Fibroblast of peridontal ligament (primary cell): ENCODE data around the gene PFKFB1.
A peak's percentile ranks its signal among the peaks of the same experiment; 100 is the strongest.

Source experiments
- DNase-seq: peaks from one replicate; pipeline ENCODE4 v3.0.0-alpha.2; 2010; ENCODE audit errors: extremely low read depth

Gene PFKFB1

DNA sequence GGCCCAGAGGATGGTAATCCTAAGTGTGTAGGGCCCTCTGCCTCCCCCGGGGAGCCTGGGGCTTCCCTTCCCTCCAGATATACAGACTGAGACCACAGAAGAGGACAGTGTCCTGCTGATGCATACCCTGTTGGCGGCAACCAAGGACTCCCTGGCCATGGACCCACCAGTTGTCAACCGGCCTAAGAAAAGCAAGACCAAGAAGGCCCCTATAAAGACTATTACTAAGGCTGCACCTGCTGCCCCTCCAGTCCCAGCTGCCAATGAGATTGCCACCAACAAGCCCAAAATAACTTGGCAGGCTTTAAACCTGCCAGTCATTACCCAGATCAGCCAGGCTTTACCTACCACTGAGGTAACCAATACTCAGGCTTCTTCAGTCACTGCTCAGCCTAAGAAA, 71.4 kb downstream of the PFKFB1 start:
- no peak for DNase-seq

DNA sequence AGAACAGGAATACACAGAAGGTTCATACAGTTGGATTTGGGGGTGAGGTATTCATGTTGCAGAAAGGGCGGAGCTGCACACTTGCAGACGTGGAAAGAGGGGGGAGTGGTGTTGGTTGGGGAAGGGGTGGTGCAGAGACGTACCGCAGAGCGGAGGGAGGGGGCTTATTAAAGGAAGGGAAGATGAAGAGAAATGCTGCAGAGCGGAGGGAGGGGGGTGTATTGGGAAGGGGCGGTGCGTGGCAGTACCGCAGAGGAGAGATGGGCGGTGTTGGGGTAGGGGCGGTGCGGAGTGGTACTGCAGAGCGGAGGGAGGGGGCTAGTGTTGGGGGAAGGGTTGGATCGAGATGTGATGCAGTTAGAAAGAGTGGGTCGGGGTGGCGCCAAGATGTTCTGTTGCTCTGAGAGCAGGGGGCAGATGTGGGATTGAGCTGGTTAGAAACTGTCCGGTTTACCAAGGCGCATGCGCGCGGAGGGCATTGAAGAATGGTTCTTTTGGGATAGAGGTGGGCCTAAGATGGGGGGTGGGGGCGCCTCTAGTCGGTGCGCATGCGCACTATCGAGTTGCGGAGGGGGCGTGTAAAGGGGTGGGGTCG, 72.5 kb downstream of the PFKFB1 start:
- DNase-seq, result peak; percentile 79

DNA sequence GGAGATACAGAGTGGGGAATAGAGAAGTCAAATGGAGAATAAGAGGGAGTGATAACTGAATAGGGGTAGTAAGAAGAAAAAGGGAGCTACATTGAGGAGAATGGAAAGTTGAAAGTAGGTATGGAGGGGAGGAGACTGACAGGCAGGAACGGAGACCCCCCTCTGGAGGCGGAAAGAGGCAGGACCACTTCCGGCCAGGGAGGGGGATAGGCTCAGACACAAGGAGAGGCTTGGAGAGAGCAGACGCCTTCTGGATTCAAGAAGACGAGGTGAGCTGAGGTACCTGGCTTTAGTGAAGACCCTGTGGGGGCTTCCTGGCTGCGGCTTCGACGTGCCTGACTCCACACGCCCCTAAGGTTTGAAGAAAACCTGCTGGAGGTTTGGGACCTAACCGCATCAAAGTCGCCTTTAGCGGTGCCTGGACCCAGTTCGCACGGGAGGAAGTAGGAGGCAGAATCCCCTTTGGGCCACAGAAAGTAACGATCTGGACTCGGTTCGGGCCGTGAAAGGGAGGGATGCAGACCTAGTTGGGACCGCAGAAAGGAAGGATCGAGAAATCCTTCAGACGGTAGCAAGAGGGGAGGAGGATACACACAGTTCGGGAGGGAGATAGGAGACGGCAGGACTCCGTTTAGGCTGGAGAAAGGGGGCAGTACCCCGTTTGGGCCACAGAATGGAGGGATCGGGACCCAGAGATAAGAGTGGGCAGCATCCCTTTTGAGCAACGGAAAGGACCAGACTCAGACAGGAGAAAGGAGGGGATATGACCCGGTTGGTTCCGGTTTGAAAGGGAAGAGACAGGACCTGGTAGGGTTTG, 73.2 kb downstream of the PFKFB1 start, which contains the start of gene TRO:
Gene TRO, plus strand, starts transcription at position 215 of the 817 bp plus-strand sequence. CDS start 1,423 bp downstream, outside the sequence.
- peak; percentile 18 for DNase-seq

DNA sequence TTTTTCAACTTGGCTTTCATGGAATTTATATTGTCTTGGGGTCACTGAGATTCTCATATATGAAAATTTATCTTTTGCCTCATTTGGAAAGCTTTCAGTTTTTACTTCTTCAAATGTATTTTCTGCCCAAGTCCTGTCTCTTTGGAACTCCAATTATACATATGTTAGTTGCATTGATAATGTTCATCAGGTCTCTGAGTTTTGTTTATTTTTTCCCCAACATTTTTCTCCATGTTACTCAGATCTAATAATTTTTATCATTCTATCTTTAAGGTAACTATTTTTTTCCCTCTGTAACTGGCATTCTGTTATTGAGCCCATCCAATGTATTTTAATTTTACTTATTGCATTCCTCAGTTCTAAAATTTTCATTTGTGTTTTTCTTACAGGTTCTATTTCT, 84.0 kb downstream of the PFKFB1 start:
- DNase-seq, result no peak

DNA sequence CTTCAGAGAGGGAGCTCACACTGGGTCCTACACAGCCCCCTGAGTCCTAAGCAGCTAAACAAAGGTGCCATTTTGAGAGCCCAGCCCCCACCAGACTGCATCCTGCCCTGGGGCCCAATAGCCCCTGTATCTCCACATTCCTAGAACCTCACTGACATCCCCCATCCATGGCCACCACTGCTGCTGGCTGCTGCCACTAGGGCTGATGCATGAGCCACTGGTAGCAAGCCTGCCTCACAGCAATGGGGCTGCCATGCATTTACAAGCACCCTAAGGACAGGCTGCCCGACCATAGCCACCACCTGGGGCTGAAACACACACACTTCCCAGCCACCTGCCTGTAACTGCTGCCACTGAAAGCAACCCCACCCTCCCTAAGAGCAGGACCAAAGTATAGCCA, 99.8 kb downstream of the PFKFB1 start:
- DNase-seq, result no peak

DNA sequence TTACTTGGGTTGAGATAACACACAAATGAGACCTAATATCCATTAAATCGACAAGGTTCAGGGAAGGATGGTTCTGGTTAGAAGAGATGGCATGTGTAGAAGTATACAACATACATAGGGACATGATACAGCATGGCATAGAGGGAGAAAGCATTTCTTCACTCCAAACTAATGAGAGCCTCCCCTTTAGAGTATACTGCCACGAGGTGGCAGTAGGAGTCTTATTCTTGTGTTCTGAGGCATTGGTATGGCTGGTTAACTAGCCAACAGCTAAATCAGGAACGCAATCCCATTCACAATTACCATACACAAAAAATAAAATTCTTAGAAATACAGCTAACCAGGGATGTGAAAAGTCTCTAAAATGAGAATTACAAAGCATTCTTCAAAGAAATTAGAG, 102.4 kb downstream of the PFKFB1 start:
- peak; percentile 46 for DNase-seq

DNA sequence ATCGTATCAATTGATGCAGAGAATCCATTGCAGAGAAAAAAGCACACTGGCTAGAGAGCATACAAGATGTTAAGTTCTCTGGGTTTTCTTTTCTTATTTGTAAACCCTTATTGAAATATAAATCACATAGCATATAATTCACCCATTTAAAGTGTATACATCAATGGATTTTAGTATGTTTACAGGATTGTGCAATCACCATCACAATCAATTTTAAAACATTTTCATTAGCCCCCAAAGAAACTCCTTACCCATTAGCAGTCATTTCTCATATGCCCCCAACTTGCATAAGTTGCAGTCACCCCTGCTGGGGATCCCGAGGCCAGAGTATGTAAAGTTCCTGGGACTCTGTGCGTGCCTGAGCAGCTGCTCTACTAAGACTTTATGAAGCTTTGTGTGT, 108.2 kb downstream of the PFKFB1 start:
- no peak for DNase-seq
